ENCODE measurements around the gene SEMA6D.

DNA sequence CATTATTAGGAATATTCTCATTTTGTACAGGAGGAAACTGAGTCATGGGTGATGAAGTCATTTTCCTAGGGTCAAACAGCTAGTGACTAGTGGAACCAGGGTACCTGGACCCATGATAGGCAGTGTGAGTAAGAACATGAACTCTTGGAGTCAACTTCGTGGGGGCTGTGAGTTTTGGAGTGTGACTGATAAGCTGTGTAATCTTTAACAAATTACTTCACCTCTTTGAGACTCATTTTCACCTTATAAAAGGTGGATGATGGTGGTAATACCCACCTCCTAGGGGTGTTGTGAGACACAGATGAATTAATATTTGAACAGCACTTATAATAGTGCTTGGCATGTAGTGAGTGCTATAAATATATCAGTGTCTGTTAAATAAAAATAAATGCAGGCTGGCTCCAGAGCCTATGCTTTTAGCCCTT is 9.1 kb downstream of the SEMA6D start:
- TF ChIP-seq, protein P1, sequence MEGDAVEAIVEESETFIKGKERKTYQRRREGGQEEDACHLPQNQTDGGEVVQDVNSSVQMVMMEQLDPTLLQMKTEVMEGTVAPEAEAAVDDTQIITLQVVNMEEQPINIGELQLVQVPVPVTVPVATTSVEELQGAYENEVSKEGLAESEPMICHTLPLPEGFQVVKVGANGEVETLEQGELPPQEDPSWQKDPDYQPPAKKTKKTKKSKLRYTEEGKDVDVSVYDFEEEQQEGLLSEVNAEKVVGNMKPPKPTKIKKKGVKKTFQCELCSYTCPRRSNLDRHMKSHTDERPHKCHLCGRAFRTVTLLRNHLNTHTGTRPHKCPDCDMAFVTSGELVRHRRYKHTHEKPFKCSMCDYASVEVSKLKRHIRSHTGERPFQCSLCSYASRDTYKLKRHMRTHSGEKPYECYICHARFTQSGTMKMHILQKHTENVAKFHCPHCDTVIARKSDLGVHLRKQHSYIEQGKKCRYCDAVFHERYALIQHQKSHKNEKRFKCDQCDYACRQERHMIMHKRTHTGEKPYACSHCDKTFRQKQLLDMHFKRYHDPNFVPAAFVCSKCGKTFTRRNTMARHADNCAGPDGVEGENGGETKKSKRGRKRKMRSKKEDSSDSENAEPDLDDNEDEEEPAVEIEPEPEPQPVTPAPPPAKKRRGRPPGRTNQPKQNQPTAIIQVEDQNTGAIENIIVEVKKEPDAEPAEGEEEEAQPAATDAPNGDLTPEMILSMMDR (IDR thresholded peaks at IDR 0.05; ENCODE audit: insufficient read depth, low read length), result no peak
- TF ChIP-seq, protein P2, sequence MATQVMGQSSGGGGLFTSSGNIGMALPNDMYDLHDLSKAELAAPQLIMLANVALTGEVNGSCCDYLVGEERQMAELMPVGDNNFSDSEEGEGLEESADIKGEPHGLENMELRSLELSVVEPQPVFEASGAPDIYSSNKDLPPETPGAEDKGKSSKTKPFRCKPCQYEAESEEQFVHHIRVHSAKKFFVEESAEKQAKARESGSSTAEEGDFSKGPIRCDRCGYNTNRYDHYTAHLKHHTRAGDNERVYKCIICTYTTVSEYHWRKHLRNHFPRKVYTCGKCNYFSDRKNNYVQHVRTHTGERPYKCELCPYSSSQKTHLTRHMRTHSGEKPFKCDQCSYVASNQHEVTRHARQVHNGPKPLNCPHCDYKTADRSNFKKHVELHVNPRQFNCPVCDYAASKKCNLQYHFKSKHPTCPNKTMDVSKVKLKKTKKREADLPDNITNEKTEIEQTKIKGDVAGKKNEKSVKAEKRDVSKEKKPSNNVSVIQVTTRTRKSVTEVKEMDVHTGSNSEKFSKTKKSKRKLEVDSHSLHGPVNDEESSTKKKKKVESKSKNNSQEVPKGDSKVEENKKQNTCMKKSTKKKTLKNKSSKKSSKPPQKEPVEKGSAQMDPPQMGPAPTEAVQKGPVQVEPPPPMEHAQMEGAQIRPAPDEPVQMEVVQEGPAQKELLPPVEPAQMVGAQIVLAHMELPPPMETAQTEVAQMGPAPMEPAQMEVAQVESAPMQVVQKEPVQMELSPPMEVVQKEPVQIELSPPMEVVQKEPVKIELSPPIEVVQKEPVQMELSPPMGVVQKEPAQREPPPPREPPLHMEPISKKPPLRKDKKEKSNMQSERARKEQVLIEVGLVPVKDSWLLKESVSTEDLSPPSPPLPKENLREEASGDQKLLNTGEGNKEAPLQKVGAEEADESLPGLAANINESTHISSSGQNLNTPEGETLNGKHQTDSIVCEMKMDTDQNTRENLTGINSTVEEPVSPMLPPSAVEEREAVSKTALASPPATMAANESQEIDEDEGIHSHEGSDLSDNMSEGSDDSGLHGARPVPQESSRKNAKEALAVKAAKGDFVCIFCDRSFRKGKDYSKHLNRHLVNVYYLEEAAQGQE (IDR thresholded peaks at IDR 0.05; ENCODE audit: insufficient replicate concordance, low read depth), result no peak
- TF ChIP-seq SPI1 (IDR thresholded peaks at IDR 0.05; ENCODE audit: borderline replicate concordance, low read depth) (no peak), POLR2AphosphoS5 (IDR thresholded peaks at IDR 0.05; ENCODE audit: low read depth) (no peak)

Measured in HL-60 (cell line).